ENCODE data around the gene GABRB1. TPM values are rescaled to one million over a fixed set of nuclear protein-coding genes. Genes with fewer than 3 reads are reported as not detected.

GABRB1 gene
- total RNA-seq, 1 donor from 2014 or later, result 1.0 TPM

DNA sequence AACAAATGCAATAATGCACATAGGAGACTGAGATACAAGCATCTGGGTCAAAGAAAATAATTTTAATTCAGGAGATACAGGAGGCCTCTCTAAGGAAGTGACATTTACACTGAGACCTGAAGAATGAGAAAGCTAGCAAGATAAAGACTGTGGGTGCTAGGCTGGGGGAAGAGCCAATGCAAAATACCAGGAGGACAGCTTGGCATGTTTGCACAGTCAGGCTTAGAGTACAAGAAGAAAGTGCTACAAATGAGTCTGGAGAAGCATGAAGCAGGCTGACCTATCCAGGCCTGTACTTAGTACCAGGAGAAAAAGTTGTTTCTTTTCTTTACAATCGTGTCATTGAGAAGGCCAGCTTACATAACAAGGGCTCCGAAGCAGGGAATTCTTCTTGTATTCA lies 56.9 kb downstream of the GABRB1 start:
- intact Hi-C loops (cut with DNase I), result no loop called here
- DNase-seq (ENCODE audit: missing footprints), result no peak
- ATAC-seq, result no peak

GRCh38 chr4:47095884-47096283 lies 64.5 kb downstream of the GABRB1 start:
- intact Hi-C loops (cut with DNase I), result no loop called here
- no peak for DNase-seq (ENCODE audit: missing footprints)
- ATAC-seq, result no peak

- intact Hi-C loops (cut with DNase I), result no loop called here
These were observed 70.1 kb downstream of the GABRB1 start for GRCh38 chr4:47101453-47101852.

GRCh38 chr4:47104986-47105385 lies 73.6 kb downstream of the GABRB1 start:
- ATAC-seq, result no peak
- intact Hi-C loops (cut with DNase I), result no loop called here
- no peak for DNase-seq (ENCODE audit: missing footprints)

More at GRCh38 chr4:47101453-47101852, 70.1 kb downstream of the GABRB1 start:
- DNase-seq (ENCODE audit: missing footprints) (no peak), ATAC-seq (no peak)

GRCh38 chr4:47106561-47106960 lies 75.2 kb downstream of the GABRB1 start:
- intact Hi-C loops (cut with DNase I), result no loop called here
- no peak for ATAC-seq
- no peak for DNase-seq (ENCODE audit: missing footprints)

GRCh38 chr4:47109379-47109778 lies 78.0 kb downstream of the GABRB1 start:
- DNase-seq (ENCODE audit: missing footprints) (no peak), ATAC-seq (no peak)
- intact Hi-C loops (cut with DNase I), result no loop called here

GRCh38 chr4:47110546-47111132 lies 79.3 kb downstream of the GABRB1 start:
- intact Hi-C loops (cut with DNase I), result no loop called here
- ATAC-seq (no peak), DNase-seq (ENCODE audit: missing footprints) (no peak)

DNA sequence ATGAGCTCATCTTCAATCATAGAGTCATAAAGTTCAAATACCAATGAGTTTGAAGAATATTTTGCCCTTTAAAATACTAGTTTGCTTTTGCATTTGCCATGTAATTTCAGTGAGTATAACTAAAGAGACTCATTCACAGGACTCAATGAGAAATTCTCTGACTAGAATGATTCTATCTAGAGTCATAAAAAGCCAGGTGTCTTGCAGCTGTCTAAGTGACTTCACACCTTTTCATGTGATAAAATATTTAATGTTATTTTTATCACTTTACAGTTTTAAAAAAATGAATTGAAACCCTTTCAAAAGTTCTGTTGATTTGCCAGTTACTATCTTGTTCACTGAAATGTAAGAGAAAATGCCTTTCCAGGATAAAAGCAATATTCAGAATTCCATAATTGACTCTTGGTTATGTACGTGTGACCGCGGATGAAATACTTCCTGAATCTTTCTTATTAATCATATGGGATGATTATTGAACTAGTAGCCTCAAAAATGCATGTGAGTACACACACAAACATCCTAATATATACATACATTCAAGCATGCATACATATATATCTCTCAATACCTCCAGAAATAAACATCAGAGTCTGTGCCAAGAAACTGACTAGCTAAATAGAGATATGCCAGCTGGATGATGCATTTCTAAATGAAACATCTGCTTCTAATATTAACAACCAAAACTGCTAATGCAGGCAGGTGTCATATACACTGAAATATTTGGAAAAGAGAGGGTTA lies 87.0 kb downstream of the GABRB1 start:
- DNase-seq (ENCODE audit: missing footprints) (no peak), ATAC-seq (no peak)
- intact Hi-C loops (cut with DNase I), result no loop called here

DNA sequence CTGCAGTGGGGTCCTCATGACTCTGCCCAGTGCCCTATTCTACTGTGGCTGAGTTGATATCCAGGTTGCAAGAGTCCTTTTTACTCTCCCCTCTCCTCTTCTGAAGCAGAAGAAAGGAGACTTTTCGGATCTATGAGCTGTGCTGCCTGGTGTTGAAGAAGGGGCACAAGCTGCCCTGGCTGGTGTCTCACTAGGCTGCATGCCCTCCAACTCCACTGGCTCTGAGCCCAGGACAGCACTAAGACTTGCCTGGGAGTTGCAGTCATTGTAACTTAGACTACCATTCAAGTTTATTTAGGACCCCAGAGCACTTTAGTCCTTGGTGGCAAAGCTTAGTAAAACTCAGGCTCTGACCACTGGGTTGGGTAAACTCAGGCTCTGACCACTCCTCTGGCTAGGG lies 89.4 kb downstream of the GABRB1 start:
- DNase-seq (ENCODE audit: missing footprints) (no peak), ATAC-seq (no peak)
- intact Hi-C loops (cut with DNase I), result loop anchor here (5.0 kb wide), 1 partner anchor 278 kb away; no protein-coding TSS in a partner anchor

GRCh38 chr4:47122592-47123291 lies 91.4 kb downstream of the GABRB1 start:
- peak; percentile 42 for ATAC-seq
- DNase-seq (ENCODE audit: missing footprints), result no peak
- intact Hi-C loops (cut with DNase I), result loop anchor here (5.0 kb wide), 1 partner anchor 280 kb away; no protein-coding TSS in a partner anchor

DNA sequence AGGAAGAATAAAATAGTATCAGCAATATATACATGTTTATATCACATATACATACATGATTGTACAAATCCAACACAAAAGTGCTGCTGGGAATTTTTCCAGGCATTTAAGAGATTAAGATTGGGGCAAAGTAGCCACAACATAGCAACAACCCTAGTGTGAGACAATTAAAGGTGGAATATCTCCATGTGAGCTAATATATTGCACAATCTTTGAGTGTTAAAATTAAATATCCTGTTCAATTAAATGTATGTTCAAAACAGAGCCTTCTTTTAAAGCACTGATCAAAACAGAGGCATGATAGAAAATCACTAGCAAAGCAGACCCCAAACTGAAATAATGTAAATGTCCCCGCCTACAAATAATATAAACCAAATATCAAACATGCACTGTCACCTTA lies 97.6 kb downstream of the GABRB1 start:
- ATAC-seq, result no peak
- no peak for DNase-seq (ENCODE audit: missing footprints)
- intact Hi-C loops (cut with DNase I), result no loop called here

DNA sequence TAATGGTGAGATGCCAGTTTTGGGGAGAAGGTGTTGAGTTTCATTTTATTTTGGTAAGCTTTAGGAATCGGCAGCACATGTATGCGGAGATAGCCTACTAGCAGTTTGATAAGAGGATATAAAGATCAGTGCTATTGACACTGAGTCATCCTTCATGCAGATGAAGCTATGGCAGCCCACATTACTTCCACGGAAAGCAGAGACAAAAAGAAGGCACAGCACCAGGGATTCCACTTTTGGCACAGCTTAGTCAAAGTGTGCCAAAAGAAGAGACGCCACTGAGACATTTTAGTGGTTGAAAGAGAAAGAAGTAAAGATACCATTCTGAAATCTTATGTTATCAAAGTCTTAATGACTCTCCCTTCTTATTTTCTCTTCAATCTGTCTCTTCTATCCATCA lies 103.8 kb downstream of the GABRB1 start:
- DNase-seq (ENCODE audit: missing footprints) (no peak), ATAC-seq (no peak)
- intact Hi-C loops (cut with DNase I), result no loop called here

DNA sequence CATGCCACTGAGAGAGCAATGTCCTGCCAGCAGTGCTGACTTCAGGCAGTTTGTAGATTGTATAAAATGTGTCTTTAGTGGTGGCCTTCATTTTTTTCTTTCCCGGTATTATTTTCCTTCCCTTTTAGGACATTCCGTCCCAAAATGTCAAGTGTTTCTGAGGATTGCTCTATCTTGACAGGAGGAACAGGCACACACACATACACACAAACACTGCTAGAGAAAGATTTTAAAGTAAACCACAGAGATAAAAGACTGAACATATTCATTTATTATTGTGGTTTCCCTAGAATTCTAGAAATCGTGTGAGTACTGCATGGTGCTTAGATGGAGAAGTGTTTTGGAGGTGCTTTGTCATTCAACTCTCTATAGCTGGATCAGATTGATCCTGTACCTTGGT lies 111.9 kb downstream of the GABRB1 start:
- ATAC-seq, result no peak
- no peak for DNase-seq (ENCODE audit: missing footprints)
- intact Hi-C loops (cut with DNase I), result no loop called here

- intact Hi-C loops (cut with DNase I), result no loop called here
- ATAC-seq (no peak), DNase-seq (ENCODE audit: missing footprints) (no peak)
These were observed 114.3 kb downstream of the GABRB1 start for GRCh38 chr4:47145630-47146029.

DNA sequence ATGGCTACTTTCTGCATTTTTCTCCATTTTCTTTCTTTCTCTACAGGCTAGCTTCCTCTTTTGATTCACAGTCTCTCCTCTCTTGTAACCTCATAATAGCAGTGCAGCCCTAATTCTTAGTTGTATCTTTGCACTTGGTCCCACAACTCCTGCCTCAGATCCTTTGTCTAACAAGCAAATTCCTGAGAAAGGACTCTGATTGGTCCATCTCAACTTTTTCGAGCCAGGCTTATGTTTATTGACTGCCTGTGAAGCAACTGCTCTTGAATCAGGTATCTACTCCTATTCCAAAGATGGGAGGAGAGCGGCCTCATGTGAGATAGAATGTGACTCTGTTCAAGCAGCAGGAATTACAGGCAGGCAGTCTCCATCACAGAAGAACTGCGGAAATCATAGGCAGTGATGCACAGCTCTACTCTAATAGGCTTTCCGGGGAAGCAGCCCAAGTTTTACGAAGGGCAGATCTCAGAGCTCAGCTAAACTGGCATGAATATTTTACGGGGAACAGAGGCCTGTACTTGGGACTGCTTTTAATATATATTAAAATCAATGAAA lies 123.5 kb downstream of the GABRB1 start:
- ATAC-seq, result no peak
- intact Hi-C loops (cut with DNase I), result no loop called here
- no peak for DNase-seq (ENCODE audit: missing footprints)

GRCh38 chr4:47155919-47156318 lies 124.6 kb downstream of the GABRB1 start:
- intact Hi-C loops (cut with DNase I), result no loop called here
- ATAC-seq, result no peak
- DNase-seq (ENCODE audit: missing footprints), result no peak

- intact Hi-C loops (cut with DNase I), result no loop called here
- ATAC-seq (no peak), DNase-seq (ENCODE audit: missing footprints) (no peak)
These were observed 128.7 kb downstream of the GABRB1 start for GRCh38 chr4:47160095-47160494.

GRCh38 chr4:47167081-47168035 lies 136.0 kb downstream of the GABRB1 start:
- DNase-seq (ENCODE audit: missing footprints) (peak; percentile 39), ATAC-seq (no peak)
- intact Hi-C loops (cut with DNase I), result no loop called here

DNA sequence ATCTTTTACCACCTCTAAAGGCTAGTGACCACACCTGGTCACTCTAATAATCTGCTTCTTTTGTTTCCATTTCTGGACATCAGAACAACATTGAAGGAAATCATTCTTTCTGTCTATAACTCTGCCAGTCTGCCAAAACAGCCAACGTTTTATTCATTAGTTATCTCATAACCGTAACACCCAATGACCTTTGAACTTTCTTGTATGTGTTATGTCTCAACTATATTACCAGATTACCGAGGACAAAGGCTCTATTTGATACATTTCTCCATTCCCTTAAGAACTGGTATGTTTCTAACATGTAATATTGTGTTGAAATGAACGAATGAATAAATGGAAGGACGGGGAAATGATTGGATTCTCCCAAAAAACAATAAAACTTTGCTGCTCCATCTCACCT lies 152.7 kb downstream of the GABRB1 start:
- DNase-seq (ENCODE audit: missing footprints) (no peak), ATAC-seq (no peak)
- intact Hi-C loops (cut with DNase I), result no loop called here

Measured in Right ventricle myocardium inferior (tissue), 1 donor.